ENCODE data around the gene VSTM2L. TPM values are rescaled to one million over a fixed set of nuclear protein-coding genes. Genes with fewer than 3 reads are reported as not detected.

Gene VSTM2L
- total RNA-seq, 1 experiment from 2014 or later = 39.2 TPM

GRCh38 chr20:37991908-37992307, 89.0 kb downstream of the VSTM2L start:
- in situ Hi-C loops (cut with HindIII; ENCODE audit: low sequenced_read_pairs) = loop anchor here (10.0 kb wide), 1 partner anchor 77 kb away; no protein-coding TSS in a partner anchor
- DNase-seq (ENCODE audit: low spot score) = peak; percentile 55

GRCh38 chr20:37992802-37993409, 90.0 kb downstream of the VSTM2L start:
- DNase-seq (ENCODE audit: low spot score) = no peak
- in situ Hi-C loops (cut with HindIII; ENCODE audit: low sequenced_read_pairs) = loop anchor here (10.0 kb wide), 1 partner anchor 78 kb away; no protein-coding TSS in a partner anchor

GRCh38 chr20:37994512-37994911, 91.6 kb downstream of the VSTM2L start:
- DNase-seq (ENCODE audit: low spot score) = no peak
- in situ Hi-C loops (cut with HindIII; ENCODE audit: low sequenced_read_pairs) = loop anchor here (10.0 kb wide), 1 partner anchor 80 kb away; no protein-coding TSS in a partner anchor

Other genes with a start within 250 kb of the VSTM2L start
- gene CTNNBL1, start 209.1 kb upstream of the VSTM2L start, total RNA-seq (2014; rRNA removed; shearing (Covaris generic)) = 81.2 and 119 TPM in 2 replicates
- gene TTI1, start 130.3 kb downstream of the VSTM2L start, total RNA-seq (2014; rRNA removed; shearing (Covaris generic)) = 32.9 and 37.7 TPM in 2 replicates
- gene RPRD1B, start 130.6 kb downstream of the VSTM2L start, total RNA-seq (2014; rRNA removed; shearing (Covaris generic)) = 7.2 and 13.8 TPM in 2 replicates

Measured in G401 (cell line).